NOMO-1 (cell line): ENCODE results near the gene GPR37.
A peak's percentile ranks its signal among the peaks of the same experiment; 100 is the strongest.

Experiments
- DNase-seq, 2 experiments: peaks; one replicate each; lab custom pipeline; 2025; ENCODE audit not compliant: unreplicated experiment in 2 of 2; lab: John Stamatoyannopoulos, UW

GPR37 gene, protein sequence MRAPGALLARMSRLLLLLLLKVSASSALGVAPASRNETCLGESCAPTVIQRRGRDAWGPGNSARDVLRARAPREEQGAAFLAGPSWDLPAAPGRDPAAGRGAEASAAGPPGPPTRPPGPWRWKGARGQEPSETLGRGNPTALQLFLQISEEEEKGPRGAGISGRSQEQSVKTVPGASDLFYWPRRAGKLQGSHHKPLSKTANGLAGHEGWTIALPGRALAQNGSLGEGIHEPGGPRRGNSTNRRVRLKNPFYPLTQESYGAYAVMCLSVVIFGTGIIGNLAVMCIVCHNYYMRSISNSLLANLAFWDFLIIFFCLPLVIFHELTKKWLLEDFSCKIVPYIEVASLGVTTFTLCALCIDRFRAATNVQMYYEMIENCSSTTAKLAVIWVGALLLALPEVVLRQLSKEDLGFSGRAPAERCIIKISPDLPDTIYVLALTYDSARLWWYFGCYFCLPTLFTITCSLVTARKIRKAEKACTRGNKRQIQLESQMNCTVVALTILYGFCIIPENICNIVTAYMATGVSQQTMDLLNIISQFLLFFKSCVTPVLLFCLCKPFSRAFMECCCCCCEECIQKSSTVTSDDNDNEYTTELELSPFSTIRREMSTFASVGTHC

DNA sequence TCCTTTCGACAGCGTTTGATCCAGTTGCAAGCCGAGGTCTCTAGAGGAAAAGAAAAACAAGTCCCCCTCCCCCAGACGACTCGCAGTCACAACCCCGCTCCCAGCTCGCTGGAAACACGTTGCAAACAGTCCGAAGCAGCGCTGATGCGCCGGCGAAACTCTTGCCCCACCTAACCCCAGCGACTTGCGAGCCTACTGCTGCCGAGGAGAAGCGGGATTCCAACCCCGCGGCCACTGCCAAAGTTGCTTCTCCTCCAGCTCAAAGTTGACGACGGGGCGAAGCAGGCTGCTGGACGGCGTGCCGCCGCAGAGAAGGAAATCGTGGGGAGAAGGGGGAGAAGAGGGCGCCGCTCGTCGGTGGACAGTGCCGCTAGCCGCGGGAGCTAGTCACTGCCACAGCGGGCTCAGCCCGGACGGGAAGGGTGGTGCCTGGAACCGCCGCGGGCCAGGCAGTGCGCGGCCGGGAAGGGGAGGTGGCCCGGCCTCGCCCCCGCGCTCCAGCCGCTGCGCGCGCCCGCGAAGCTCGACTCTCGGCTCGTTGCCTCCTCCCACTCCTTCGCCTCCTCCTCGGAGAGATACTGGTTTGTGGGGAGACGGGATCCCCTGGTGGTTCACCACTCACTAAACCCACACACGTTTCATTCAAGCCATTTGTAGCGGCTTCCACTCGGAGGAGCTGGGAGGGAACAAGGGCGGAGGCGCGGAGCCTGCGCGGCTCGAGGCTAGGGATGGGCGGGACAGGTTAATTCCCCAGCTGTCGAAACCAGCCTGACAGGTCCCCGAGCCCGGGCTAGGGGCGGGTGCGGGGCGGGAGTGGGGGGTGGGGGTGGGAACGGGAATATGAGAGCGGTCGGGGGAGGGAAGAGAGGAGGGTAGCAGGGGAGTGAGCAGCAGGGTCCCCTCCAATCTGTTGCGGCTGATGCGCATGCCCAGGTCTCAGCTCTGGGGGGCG is at the start of gene GPR37:
GPR37 (minus strand) TSS at position 392 of the 952 bp plus-strand sequence. CDS start 816 bp downstream, outside the sequence.
- DNase-seq, result no peak

DNA sequence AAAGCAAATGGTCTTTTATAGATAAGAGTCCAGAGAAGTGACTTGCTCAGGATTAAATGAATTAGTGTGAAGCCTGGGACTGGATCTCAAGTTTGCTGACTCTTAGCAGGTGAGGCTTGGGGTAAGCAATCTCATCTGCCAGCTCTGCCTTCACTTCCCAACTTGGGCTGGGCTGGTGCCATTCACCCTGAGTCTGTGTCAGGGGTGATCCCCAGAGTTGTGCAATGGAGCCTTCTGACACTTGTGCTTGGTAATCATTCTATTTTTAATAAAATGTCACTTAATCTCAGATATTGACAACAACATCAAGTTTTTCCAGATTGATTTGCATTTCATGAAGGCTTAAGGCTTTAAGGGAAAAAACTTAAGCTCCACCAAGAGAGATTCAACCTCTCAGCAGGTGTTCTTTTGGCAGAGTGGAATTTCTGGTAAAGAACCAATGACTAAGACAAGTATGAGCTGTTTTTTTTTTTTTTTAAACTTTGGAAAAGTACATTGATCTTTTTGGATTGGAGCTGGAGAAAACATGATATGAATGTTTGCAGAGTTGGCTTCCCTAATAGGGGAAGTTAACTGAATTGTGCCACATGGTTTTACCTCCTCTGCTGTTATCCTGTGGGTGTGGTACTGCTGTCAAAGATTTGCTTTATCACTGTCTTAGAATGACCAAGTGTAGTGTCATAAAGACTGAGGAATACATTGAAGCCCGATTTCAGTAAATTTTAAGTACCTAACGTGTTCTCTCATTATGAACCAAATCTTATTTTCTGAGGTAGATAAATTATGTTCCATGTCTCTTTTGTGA is 48.6 kb upstream of the GPR37 start:
- DNase-seq, result peak; percentile 2 to 25

DNA sequence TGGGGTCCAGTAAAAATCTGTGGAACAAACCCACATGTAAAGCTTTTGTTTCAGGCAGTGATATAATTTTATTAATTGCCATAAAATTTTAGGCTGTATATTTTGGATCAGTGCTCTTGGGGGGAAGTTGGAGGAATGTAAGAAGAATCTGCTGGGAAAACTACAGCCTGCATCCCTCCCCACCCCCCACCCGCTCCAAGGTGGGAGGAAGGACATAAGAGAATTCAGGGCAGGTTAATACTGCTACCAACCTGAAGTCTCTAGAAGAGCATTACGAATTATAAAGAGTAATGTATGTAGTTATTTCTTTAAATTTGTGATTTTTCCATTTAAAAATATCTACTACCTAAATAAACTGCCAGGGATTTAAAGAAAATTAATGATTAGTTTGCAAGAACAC is 47.2 kb upstream of the GPR37 start:
- DNase-seq, result no peak

DNA sequence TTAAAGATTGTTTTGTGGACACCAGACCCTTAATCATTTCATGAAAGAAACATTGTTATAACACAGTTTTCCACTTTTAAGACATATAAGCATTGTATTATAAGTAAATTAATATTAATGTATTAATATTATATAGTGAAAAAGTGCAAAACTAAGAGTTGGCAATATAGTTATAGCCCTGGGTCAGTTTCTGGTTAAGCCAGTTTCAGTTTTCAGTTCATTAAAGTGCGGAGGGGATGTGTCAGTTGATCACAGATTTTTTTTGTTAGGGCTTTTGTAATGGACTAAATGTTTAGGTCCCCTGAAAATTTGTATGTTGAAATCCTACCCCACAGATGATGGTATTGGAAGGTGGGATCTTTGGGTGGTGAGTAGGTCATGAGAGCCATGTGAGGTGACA is 45.7 kb upstream of the GPR37 start:
- DNase-seq, result no peak

DNA sequence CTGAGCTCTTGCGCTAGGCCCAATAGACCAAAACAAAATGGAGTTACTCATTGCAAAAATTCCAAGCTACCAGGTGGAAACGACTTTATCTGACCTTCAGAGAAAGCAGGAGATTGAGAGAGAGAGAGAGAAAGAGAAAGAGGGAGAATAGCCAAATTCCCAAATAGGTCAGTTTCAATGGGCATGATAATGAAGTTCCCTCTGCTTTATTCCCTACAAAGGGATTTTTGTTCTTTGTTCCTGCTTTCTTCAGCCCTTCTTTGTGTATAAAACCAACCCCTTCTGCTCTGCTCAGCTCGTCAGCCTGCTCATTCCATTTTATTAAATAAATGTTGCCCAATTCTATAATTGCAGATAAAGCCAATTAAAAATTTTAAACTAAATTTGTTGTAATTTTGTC is 45.0 kb upstream of the GPR37 start:
- DNase-seq, result no peak

DNA sequence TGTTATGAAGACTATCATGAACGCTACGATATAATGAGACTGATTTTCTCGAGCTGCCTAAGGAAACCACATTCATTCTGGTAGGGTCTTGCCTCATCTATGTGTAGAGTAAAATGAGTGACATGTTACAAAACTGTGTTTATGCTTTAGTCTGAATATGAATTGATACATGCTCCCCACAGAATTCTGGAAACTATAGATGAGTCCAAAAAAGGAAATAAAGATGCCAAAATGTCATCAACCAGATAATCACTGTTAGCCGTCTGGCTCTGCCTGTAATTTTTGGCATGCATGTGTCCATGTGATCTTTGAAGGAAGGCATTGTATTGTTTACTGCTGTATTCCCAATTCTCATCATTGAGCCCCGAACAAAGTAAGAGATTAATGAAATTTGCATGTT is 42.6 kb upstream of the GPR37 start:
- no peak for DNase-seq

DNA sequence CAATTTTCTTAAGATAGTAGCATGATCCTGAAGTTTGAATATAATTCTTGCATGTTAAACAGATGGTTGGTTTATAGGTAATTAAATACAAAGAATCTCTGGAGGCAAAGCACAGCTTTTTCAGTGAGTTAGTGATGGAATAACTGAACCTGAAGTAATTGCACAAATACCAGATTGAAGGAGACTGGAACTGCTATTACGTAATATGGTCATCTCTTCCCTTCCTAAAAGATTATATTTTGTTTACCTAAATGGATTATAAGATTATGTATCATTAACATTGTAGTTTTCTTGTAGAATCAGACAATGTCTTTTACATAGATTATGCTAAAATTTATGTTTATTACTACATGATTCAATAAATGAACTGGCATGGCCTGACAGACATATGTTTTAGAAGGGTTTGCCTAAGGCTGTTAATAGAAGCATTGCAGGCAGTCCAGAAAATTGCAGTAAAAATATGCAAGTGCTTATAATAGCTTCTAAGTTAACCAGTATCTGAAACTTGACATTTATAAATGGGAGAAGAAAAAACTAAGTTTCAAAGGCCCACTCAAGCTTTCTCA is 35.8 kb upstream of the GPR37 start:
- no peak for DNase-seq

DNA sequence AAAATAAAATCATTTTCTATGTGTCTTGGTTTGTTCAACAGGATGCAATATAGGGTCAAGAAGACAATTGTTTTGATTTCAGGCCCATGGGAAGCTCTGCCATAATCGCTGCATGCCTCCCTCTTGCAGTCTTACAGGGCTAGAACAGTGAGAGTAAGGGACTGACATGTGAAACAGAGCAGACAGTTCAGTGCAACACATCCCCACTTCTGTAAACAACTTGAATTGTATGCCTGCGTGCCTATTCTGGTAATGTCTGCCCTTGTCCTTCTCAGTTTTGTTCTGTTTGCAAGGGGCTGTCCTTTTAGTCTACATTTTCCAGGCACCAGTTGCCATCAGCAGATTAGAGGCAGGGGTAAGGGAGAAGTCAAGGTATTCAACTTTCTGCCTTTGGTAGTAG is 34.8 kb upstream of the GPR37 start:
- DNase-seq, result no peak

DNA sequence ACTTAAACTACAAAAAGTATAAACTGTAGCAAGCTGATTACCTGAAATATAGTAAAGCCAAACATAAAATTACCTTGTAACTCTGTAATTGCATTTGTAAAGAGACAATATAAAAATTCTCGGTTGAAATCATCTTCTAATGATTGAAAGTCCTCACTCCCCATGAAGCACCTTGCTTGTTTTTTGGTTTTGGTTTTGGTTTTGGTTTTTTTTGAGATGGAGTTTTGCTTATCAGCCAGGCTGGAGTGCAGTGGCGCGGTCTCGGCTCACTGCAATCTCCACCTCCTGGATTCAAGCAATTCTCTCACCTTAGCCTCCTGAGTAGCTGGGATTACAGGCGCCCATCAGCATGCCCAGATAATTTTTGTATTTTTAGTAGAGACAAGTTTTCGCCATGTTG is 33.9 kb upstream of the GPR37 start:
- DNase-seq, result no peak

DNA sequence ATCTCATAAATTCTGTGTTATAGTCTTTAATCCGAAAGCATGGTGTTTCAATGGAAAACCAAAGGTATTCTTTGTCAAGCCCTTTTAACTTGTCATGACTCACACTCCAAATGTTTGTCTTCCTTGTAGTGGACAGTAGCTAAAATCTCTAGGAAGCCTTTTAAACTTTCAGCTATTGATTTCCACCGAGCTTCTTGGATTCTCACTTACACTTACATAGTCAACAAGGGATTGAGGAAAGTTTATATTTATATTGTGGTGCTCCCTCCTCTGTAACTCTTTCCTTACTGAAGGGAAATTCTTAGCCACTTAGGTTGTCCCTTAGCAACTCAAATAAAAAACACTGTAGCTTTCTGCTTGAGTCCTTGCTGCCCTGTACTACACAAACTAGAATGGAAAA is 31.2 kb upstream of the GPR37 start:
- DNase-seq, result no peak

DNA sequence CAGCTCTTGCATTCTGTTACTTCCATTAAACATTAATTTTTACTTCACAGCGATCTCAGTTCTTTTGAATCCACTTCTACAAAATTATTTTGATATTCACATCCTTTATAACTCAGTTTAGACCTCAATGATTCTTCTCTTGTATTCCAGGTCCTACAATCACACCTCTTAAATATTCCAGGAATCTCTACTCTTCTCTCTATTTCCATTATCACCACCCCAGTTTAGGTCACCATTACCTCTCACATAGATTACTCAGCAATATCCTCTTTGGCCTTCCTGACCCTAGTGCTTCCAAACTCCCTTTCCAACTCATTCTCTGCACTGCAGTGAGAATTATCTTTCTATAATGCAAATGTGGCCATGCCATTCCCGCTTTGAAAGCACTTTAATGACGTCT is 27.1 kb upstream of the GPR37 start:
- DNase-seq, result no peak

DNA sequence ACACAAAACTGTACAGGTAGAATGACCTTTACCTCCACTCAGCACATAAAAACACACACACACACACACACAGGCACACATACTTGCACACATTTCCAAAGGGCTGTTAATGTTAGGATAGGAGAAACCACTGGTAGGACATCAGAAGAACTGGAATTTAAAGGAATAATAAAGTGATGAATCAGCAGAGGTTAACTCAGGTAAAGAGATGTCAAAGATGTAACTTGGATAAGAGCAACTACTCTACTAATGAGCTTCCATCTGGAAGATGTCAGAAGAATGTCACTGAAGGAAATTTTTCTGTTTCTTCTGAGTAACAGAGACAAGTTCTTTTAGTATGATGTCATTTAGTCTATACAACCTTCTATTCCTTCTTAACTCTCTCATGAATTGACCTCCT is 26.4 kb upstream of the GPR37 start:
- DNase-seq, result no peak

DNA sequence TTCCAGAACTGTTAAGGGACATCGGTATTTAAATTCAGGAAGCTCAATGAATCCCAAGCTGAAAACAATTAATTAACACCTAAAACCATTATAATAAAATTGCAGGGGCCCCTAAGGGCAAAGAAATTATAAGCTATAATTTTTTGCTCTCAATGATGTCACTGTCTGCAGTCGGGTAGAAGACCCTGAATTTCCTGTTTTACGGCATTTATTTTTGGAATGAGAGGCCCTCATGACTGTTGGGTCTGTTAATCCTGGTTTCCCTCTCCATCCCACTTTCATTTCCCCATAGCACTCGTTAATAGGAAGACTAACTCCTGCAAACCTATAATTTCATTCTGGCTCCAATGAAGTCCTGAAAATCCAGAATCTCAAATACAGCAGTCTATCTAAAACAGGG is 25.8 kb upstream of the GPR37 start:
- no peak for DNase-seq

DNA sequence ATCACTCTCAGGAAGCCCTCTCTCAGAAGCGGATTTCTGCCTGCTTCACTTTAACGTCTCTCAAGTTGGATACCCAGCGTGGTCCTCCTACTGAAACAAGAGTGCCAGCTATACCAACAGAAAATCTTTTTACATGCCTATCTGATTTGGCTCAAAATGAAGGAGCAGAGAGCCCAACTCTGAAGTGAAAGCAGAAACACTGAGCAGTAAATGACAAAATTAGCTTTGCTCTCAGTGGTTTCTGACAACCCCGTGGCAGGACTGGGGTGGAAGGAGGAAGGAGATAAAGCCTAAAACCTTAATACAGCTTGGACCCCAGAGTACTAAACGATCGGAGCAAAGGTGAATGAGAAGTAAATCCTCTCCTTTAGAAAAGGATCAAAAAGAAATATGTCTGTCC is 25.1 kb upstream of the GPR37 start:
- DNase-seq, result peak in 1 of 2 experiments; percentile 4

DNA sequence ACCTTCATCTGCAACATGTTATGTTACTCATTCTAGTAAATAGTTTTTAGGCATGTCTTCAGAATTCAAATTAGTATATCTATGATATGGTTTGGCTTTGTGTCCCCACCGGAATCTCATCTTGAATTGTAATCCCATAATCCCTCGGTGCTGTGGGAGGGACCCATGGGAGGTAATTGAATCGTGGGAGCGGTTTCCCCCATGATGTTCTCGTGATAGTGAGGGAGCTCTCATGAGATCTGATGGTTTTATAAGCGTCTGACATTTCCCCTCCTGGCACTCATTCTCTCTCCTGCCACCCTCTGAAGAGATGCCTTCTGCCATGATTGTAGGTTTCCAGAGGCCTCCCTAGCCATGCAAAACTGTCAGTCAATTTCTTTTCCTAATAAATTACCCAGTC is 20.4 kb upstream of the GPR37 start:
- DNase-seq, result no peak

DNA sequence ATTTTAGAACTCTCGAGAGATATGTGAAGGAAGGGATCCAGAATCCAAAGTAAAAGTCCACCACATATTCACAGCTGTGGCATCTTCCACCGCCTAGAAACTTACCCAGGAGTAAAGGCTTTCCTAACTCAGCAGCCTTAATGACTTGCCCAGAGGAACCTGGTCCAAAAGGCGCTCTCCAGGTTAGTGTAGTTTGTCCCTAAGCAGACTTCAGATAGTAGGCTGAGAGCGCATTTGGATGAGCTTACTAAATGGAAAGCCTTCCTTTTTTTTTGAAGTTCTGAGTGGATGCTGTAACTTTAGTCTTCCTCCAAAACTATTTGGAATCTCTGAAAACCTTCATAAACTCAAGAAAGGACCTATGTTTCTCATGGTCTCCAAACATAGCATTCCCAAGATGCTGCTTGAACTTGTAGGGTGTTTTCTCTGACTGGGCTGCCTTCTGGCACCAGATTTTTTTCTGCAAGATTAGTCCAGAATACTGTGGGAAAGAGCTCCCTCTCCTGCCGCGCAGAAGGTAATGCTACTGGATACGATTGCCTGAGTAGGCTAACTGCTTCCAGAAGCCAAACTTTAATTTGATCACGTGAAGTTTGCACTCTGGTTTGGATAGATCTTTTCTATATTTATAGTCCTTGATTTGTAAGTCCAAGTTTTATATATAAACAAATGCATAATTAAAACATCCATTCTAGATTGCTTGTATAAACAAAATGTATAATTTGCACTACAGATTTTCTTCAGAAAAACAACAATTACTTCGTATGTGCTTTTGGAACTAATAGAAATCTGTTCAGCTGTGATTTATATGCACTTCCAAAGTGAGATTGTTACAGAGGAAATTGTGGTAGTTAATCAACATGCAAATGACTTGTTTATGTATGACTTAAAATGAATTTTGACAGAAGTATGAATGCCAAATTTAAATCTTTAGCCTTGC is 19.6 kb upstream of the GPR37 start:
- DNase-seq, result peak; percentile 7 to 36

DNA sequence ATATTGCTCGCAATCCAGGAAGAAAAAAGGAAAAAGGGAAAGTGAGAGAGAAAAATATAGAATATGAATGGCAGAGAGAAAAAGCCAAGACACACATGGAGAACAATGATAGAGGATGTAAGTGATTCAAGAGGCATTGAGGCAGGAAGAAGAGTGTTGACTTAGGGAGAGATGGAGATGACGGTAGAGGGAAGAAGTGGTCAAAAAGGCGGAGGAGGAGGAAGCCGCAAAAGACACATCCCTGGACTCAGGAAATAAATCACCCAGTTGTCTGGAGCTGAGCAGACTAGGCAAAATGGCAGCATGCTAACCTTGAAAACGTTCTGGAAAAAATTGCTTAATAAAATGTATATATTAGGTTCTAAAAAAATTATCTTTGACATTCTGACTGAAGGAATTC is 17.7 kb upstream of the GPR37 start:
- no peak for DNase-seq

DNA sequence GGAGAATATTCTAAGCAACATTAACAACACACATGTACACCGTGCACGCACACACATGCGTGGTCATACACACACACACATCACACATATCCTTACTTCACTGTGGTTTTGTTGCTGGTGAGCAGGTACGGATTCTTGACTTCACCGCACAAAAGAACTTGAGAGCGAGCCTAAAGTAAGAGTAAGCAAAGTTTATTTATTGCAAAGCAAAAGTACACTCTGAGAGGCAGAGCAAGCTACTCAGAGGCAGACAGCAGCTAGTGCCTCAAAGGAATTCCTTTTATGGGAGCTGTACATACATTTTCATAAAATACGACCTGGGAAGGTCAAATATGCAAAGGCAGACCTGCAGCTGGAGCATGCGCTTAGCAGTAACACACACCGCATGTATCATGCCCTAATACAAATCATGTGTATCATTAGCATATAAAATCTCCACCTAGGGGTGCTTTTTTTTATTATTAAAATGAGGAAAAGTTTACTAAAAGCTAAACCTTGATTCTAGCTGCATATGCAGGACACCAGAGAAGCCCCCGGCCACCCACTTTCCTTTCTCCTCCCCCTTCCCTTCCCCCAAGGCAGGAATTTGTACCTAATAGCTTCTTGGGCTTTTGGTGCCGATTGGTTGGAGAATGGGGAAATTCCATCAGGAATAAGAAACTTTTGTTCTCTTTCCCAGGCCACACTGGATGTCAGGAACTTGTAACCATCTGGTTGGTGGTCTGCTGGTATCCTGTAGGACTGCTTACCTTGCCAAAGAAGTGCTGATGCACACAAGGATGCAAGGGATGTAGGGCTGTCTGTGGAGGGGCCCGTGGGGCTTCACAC is 16.5 kb upstream of the GPR37 start:
- no peak for DNase-seq
